Activated B cell treated with CpG ODN at 0.5 μM for 24 hours (primary cell): Measurements from ENCODE around the gene RECK. TPM values are rescaled to one million over a fixed set of nuclear protein-coding genes. Genes with fewer than 3 reads are reported as not detected.
"Not testable (repeated sequence)": the region's sequence is repeated elsewhere in the genome, so short reads cannot be mapped to it uniquely, and the experiment has no call there.

Experiments used
- ATAC-seq: fragments of 200-7000 bp; cut with Tn5 transposase; one replicate; pipeline ENCODE4 v1.10.0; 2021; ENCODE audit warnings: low read depth, mild to moderate bottlenecking, moderate library complexity
- CTCF ChIA-PET: fragments of 350-600 bp; sonication (Branson Sonifier 250); formaldehyde crosslinking; loops from one replicate; lab custom pipeline; 2021; ENCODE audit warnings: antibody characterized with exemption; lab: Charles Lee
- POLR2A ChIA-PET: fragments of 350-600 bp; sonication (Branson Sonifier 250); formaldehyde crosslinking; loops from one replicate; lab custom pipeline; 2021; ENCODE audit warnings: antibody characterized with exemption; lab: Charles Lee
- DNase-seq: peaks from one replicate; pipeline ENCODE4 v3.0.0; 2022
- H3K27ac Mint-ChIP-seq: one replicate; pipeline ENCODE4 v1.8.0; 2020; ENCODE audit warnings: mixed read lengths
- H3K27me3 Mint-ChIP-seq: one replicate; pipeline ENCODE4 v1.8.0; 2021; ENCODE audit warnings: mixed read lengths
- H3K36me3 Mint-ChIP-seq: one replicate; pipeline ENCODE4 v1.8.0; 2021; ENCODE audit warnings: low read depth, mixed read lengths
- H3K4me1 Mint-ChIP-seq: one replicate; pipeline ENCODE4 v1.8.0; 2021; ENCODE audit warnings: mixed read lengths
- H3K4me3 Mint-ChIP-seq: one replicate; pipeline ENCODE4 v1.8.0; 2020; ENCODE audit warnings: mild to moderate bottlenecking, mixed read lengths
- H3K9me3 Mint-ChIP-seq: one replicate; pipeline ENCODE4 v1.8.0; 2020; ENCODE audit warnings: mixed read lengths
- CTCF ChIP-seq: fragments of 200-600 bp; IDR thresholded peaks from one replicate; pipeline ENCODE4 v1.8.0; 2022; ENCODE audit warnings: antibody characterized with exemption, mild to moderate bottlenecking
- intact Hi-C: fragments of 100-400 bp; cut with micrococcal nuclease; formaldehyde crosslinking; loops from one replicate; pipeline ENCODE4 v1.15.1; 2024
- total RNA-seq: library from RNA; stranded (reverse); gene quantifications from 2 replicates; pipeline ENCODE4 v1.2.3, GENCODE V29; 2022

RECK gene
- total RNA-seq, 1 donor from 2014 or later, result 4.2 TPM

GRCh38 chr9:35994959-35995358 lies 41.8 kb upstream of the RECK start:
- CTCF ChIA-PET, result interaction anchor here (0.7 to 1.6 kb wide), 2 partner anchors 14 to 92 kb away, joined by 3 to 6 read pairs; no protein-coding TSS in a partner anchor
- Mint-ChIP-seq H3K27me3 (peaks cover 35% of the 10 kb centered on the region), H3K36me3 (no peaks in the 10 kb centered on the region), H3K4me1 (no peaks in the 10 kb centered on the region), H3K9me3 (peaks cover 11% of the 10 kb centered on the region), H3K4me3 (no peak overlapping the region), H3K27ac (no peak overlapping the region)
- ATAC-seq (no peak), DNase-seq (no peak)
- TF ChIP-seq CTCF, result no peak
- intact Hi-C loops, result no loop called here
- POLR2A ChIA-PET, result interaction anchor here (1.0 kb wide), 1 partner anchor 13 kb away, joined by 7 read pairs; no protein-coding TSS in a partner anchor

- H3K27me3 Mint-ChIP-seq, result peaks cover 35% of the 10 kb centered on the region
- ATAC-seq, result no peak
- DNase-seq, result no peak
- H3K9me3 Mint-ChIP-seq, result peaks cover 11% of the 10 kb centered on the region
- TF ChIP-seq CTCF, result no peak
- POLR2A ChIA-PET, result no interaction called here
- no peak overlapping the region for H3K4me3 Mint-ChIP-seq
- no peaks in the 10 kb centered on the region for H3K36me3 Mint-ChIP-seq
- intact Hi-C loops, result no loop called here
- CTCF ChIA-PET, result interaction anchor here (1.1 to 1.2 kb wide), 2 partner anchors 11 to 26 kb away, joined by 3 to 5 read pairs; no protein-coding TSS in a partner anchor
- H3K4me1 Mint-ChIP-seq, result no peaks in the 10 kb centered on the region
- no peak overlapping the region for H3K27ac Mint-ChIP-seq
These were observed 40.2 kb upstream of the RECK start for GRCh38 chr9:35996358-35996970.

- H3K4me3 Mint-ChIP-seq, ATAC-seq, DNase-seq, H3K36me3 Mint-ChIP-seq, POLR2A ChIA-PET, H3K4me1 Mint-ChIP-seq, H3K27ac Mint-ChIP-seq, intact Hi-C loops: not testable (repeated sequence)
- CTCF ChIA-PET, result interaction anchor here (1.1 to 1.2 kb wide), 2 partner anchors 10 to 27 kb away, joined by 3 to 5 read pairs; no protein-coding TSS in a partner anchor
- Mint-ChIP-seq H3K9me3 (peaks cover 11% of the 10 kb centered on the region), H3K27me3 (peaks cover 34% of the 10 kb centered on the region)
These were observed 39.7 kb upstream of the RECK start for GRCh38 chr9:35997016-35997415.

- POLR2A ChIA-PET, result no interaction called here
- H3K36me3 Mint-ChIP-seq, result no peaks in the 10 kb centered on the region
- no peak for ATAC-seq
These were observed 38.4 kb upstream of the RECK start for GRCh38 chr9:35998333-35998732.

GRCh38 chr9:36005891-36006290 lies 30.8 kb upstream of the RECK start:
- peaks cover 22% of the 10 kb centered on the region for H3K27me3 Mint-ChIP-seq
- CTCF ChIA-PET, result interaction anchor here (3.6 kb wide), 1 partner anchor 18 kb away, joined by 22 read pairs; no protein-coding TSS in a partner anchor

More at GRCh38 chr9:35998333-35998732, 38.4 kb upstream of the RECK start:
- CTCF ChIA-PET, result no interaction called here
- no peak for TF ChIP-seq CTCF
- peaks cover 34% of the 10 kb centered on the region for H3K27me3 Mint-ChIP-seq
- intact Hi-C loops, result no loop called here
- peaks cover 11% of the 10 kb centered on the region for H3K9me3 Mint-ChIP-seq
- H3K27ac Mint-ChIP-seq, result no peak overlapping the region
- DNase-seq, result no peak
- no peaks in the 10 kb centered on the region for H3K4me1 Mint-ChIP-seq
- H3K4me3 Mint-ChIP-seq, result no peak overlapping the region

More at GRCh38 chr9:36005891-36006290, 30.8 kb upstream of the RECK start:
- Mint-ChIP-seq H3K4me1 (peaks cover 32% of the 10 kb centered on the region), H3K36me3 (no peaks in the 10 kb centered on the region), H3K9me3 (peaks cover 7% of the 10 kb centered on the region), H3K4me3 (no peak overlapping the region), H3K27ac (peak overlapping the region; percentile 9)
- POLR2A ChIA-PET, result no interaction called here
- ATAC-seq (no peak), DNase-seq (no peak)
- no peak for TF ChIP-seq CTCF
- intact Hi-C loops, result loop anchor here (5.0 kb wide), 1 partner anchor 34 kb away; no protein-coding TSS in a partner anchor
